NCI-H226 (cell line): ENCODE measurements around the gene JMJD1C.
"Not testable (repeated sequence)": the region's sequence is repeated elsewhere in the genome, so short reads cannot be mapped to it uniquely, and the experiment has no call there.

Experiments used
- DNase-seq: peaks from one replicate; pipeline ENCODE4 v3.0.0-alpha.2; 2015

Gene JMJD1C, protein sequence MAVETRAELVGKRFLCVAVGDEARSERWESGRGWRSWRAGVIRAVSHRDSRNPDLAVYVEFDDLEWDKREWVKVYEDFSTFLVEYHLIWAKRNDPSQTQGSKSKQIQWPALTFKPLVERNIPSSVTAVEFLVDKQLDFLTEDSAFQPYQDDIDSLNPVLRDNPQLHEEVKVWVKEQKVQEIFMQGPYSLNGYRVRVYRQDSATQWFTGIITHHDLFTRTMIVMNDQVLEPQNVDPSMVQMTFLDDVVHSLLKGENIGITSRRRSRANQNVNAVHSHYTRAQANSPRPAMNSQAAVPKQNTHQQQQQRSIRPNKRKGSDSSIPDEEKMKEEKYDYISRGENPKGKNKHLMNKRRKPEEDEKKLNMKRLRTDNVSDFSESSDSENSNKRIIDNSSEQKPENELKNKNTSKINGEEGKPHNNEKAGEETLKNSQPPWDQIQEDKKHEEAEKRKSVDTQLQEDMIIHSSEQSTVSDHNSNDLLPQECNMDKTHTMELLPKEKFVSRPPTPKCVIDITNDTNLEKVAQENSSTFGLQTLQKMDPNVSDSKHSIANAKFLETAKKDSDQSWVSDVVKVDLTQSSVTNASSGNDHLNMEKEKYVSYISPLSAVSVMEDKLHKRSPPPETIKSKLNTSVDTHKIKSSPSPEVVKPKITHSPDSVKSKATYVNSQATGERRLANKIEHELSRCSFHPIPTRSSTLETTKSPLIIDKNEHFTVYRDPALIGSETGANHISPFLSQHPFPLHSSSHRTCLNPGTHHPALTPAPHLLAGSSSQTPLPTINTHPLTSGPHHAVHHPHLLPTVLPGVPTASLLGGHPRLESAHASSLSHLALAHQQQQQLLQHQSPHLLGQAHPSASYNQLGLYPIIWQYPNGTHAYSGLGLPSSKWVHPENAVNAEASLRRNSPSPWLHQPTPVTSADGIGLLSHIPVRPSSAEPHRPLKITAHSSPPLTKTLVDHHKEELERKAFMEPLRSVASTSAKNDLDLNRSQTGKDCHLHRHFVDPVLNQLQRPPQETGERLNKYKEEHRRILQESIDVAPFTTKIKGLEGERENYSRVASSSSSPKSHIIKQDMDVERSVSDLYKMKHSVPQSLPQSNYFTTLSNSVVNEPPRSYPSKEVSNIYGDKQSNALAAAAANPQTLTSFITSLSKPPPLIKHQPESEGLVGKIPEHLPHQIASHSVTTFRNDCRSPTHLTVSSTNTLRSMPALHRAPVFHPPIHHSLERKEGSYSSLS (N-terminal part only)

GRCh38 chr10:63465293-63466143, at the start of gene JMJD1C:
Gene JMJD1C, minus strand, starts transcription at chr10:63465977. Its CDS starts 315 bp downstream, at chr10:63465662.
- peak; percentile 70 for DNase-seq

GRCh38 chr10:63515002-63515763, 49.4 kb upstream of the JMJD1C start:
- DNase-seq, result peak; percentile 84

DNA sequence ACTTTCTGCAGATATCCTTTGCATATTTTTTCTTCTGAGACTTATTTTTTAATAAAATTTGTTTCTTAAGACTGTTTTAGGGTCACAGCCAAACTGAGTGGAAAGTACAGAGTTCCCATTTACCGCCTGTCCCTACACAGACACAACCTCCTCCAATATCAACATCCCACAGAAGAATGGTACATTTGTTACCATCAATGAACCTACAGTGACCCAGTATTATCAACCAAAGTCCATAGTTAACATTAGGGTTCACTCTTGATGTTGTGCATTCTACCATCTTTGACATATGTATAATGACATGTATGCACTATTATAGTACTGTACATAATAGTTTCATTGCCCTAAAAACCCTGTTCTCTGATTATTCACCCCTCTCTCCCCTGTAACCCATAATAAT, 40.8 kb upstream of the JMJD1C start:
- no peak for DNase-seq

GRCh38 chr10:63505562-63505961, 39.8 kb upstream of the JMJD1C start:
- no peak for DNase-seq

GRCh38 chr10:63504145-63504881, 38.5 kb upstream of the JMJD1C start:
- DNase-seq, result no peak

DNA sequence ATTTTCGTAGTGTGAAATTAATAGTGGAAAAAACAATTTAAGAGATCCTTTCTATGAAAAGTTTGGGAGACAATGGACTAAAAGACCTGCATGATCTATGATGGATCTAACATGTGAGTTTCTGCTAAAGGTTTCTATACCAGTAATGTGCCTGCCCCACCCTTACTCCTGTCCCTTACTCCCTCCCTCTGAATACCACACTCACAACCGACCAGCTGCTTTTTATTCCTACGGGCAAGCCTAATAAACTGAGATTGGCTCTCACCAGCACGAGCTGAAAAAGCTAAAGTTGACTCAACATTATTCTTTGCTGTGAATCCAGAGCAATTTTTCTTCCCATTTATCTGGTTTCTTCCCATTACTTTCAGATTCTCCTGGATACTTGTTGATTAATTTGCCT, 37.6 kb upstream of the JMJD1C start:
- no peak for DNase-seq

GRCh38 chr10:63502832-63503231, 37.1 kb upstream of the JMJD1C start:
- no peak for DNase-seq

DNA sequence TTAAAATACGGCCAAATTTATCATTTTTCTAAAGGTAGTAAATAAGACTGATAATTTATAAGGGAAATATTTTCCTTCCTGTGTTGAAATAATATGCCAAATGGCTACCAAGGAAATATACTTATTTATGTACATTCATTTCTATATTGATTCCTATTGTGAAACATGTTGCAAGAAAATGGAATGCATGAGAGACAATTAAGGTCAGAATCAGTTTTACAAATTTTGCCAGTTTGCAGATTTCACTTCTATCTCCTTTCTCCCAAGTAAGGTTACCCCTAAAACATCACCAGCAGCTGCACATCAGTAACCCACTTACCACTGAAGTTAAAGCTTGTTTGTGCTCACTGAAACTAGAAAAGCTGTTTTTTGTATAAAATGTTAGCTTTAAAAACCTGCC, 36.2 kb upstream of the JMJD1C start:
- no peak for DNase-seq

DNA sequence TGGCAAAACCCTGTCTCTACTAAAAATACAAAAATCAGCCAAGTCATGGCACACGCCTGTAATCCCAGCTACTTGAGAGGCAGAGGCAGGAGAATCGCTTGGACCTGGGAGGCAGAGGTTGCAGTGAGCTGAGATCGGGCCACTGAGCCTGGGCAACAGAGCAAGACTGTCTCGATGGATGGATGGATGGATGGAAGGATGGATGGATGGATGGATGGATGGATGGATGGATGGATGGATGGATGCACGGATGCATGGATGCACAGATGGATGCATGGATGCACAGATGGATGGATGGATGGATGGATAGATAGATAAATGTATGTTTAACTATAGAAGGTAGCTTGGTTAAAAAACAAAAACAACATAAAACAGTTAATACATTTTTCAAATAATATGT, 34.8 kb upstream of the JMJD1C start:
- not testable (repeated sequence) for DNase-seq

DNA sequence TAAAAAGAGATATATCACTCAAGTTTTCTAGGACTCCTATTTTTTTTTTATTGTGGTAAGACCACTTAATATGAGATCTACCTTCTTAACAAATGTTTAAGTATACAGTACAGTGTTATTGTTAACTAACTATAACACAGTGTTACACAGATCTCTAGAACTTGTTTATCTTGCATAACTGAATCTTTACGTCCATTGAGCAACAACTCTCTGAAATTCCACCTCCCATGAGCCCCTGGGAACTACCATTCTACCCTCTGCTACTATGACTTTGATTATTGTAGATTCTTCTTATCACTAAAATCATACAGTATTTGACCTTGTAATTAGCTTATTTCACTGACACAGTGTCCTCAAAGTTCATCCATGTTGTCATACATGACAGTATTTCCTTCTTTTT, 32.9 kb upstream of the JMJD1C start:
- DNase-seq, result no peak

GRCh38 chr10:63497321-63497720, 31.5 kb upstream of the JMJD1C start:
- DNase-seq, result no peak

DNA sequence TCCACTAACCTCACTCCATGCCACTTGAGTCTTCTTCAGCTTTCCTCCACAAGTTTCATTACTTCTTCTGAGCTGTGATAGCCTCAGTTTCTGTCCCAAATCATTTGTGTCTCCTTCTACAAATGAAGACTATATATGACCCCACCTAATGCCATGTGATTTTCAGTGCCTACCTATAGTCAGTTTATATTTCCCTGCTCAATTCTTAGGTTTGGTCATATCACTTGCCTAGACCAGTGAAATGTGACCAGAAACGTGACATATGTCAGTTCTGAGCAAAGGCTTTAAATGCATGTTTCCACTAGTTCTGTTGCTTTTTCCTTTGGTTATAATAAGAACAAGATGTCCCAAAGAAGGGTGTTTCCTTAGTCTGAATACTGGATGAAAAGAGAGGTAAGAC, 30.8 kb upstream of the JMJD1C start:
- no peak for DNase-seq

GRCh38 chr10:63494951-63495350, 29.2 kb upstream of the JMJD1C start:
- DNase-seq, result peak; percentile 29

DNA sequence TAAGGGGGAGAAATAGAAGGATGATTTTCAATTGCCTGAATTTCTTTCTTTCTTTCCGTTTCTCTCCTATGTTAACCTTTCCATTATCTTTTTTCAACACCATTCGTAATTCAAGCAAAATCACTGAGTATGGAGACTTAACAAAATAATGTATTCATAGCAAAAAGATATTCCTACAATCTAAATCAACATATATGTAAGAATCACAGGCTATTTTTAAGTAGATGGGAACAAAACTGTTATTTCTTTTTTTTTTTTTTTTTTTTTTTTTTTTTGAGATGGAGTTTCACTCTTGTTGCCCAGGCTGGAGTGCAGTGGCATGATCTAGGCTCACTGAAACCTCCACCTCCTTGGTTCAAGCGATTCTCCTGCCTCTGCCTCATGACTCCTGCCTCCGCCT, 27.2 kb upstream of the JMJD1C start:
- DNase-seq, result no peak

DNA sequence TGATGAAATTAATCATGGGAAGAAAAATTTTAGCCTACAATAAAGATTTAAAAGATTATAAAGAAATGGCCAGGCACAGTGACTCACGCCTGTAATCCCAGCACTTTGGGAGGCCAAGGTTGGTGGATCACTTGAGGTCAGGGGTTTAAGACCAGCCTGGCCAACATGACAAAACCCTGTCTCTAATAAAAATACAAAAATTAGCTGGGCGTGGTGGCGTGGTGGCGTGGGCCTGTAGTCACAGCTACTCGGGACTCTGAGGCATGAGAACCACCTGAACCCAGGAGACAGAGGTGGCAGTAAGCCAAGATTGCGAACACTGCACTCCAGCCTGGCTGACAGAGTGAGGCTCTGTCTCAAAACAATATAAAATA, 26.5 kb upstream of the JMJD1C start:
- DNase-seq, result not testable (repeated sequence)

- DNase-seq, result peak; percentile 80
These were observed 26.0 kb upstream of the JMJD1C start for GRCh38 chr10:63491588-63492316.

- no peak for DNase-seq
These were observed 24.1 kb upstream of the JMJD1C start for GRCh38 chr10:63489838-63490237.

DNA sequence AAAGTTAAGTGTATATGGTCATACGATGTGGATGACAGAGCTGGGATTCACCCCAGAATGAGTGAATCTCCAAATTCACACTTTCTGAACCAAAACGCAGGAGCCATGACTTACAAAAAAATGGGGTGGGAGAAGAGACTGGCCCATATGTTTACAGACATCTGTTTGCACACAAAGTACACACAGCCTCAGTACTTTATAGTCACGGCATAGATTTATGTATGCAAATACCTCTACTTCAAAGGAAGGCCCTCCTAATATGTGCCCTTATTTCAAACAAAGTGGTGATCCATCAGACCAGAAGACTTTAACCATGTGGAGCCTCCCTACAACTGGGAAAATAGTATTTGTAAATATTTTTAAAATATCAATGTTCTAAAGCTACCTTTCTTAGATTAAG, 22.2 kb upstream of the JMJD1C start:
- DNase-seq, result no peak

DNA sequence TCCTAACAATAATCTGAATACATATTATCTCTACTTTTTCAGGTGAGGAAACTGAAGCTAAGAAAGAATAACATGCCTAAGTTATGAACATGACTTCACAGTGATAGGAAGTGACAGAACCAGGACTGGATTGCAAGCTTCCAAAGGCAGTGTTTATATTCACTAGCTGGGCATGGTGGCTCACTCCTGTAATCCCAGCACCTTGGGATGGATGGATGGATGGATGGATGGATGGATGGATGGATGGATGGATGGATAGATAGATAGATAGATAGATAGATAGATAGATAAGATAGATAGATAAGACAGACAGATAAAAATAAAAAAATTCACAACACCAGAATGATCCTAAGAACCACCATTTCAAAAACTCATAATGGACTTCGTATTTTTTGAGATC, 18.2 kb upstream of the JMJD1C start:
- no peak for DNase-seq

GRCh38 chr10:63481815-63482421, 16.1 kb upstream of the JMJD1C start:
- no peak for DNase-seq
